Measurements from ENCODE around the gene TSACC.
A peak's percentile ranks its signal among the peaks of the same experiment; 100 is the strongest.

Gene TSACC

GRCh38 chr1:156376958-156377919 lies 38.9 kb downstream of the TSACC start:
- no peak for DNase-seq

GRCh38 chr1:156378557-156378956 lies 40.2 kb downstream of the TSACC start:
- DNase-seq = no peak

- DNase-seq = no peak
Observed at GRCh38 chr1:156379420-156380165, 41.3 kb downstream of the TSACC start.

- DNase-seq = no peak
Observed at GRCh38 chr1:156382561-156382960, 44.2 kb downstream of the TSACC start.

GRCh38 chr1:156383023-156383422 lies 44.7 kb downstream of the TSACC start:
- peak; percentile 57 for DNase-seq

GRCh38 chr1:156384007-156384406 lies 45.7 kb downstream of the TSACC start:
- no peak for DNase-seq

GRCh38 chr1:156384658-156385057 lies 46.3 kb downstream of the TSACC start:
- DNase-seq = no peak

- peak; percentile 70 for DNase-seq
Observed at GRCh38 chr1:156385534-156386031, 47.3 kb downstream of the TSACC start.

- DNase-seq = no peak
Observed at GRCh38 chr1:156386134-156386901, 48.0 kb downstream of the TSACC start.

GRCh38 chr1:156386949-156387869 lies 48.9 kb downstream of the TSACC start:
- no peak for DNase-seq

- no peak for DNase-seq
Observed at GRCh38 chr1:156387870-156388173, 49.5 kb downstream of the TSACC start.

- DNase-seq = no peak
Observed at GRCh38 chr1:156388174-156389137, 50.1 kb downstream of the TSACC start.

- DNase-seq = no peak
Observed at GRCh38 chr1:156389311-156389710, 51.0 kb downstream of the TSACC start.

GRCh38 chr1:156390469-156391365 lies 52.4 kb downstream of the TSACC start:
- no peak for DNase-seq

GRCh38 chr1:156391366-156391677 lies 53.0 kb downstream of the TSACC start:
- DNase-seq = no peak

- DNase-seq = no peak
Observed at GRCh38 chr1:156391701-156392100, 53.4 kb downstream of the TSACC start.

GRCh38 chr1:156392452-156392853 lies 54.1 kb downstream of the TSACC start:
- no peak for DNase-seq

GRCh38 chr1:156393095-156393494 lies 54.8 kb downstream of the TSACC start:
- DNase-seq = no peak

- no peak for DNase-seq
Observed at GRCh38 chr1:156394082-156394481, 55.8 kb downstream of the TSACC start.
